Anterior cingulate cortex (tissue), 58 donors: ENCODE measurements around the gene GRK4.

ENCODE experiments used
- DNase-seq, 58 donors: peaks; one replicate each; lab custom pipeline; 2025; lab: John Stamatoyannopoulos, UW

GRK4 gene

DNA sequence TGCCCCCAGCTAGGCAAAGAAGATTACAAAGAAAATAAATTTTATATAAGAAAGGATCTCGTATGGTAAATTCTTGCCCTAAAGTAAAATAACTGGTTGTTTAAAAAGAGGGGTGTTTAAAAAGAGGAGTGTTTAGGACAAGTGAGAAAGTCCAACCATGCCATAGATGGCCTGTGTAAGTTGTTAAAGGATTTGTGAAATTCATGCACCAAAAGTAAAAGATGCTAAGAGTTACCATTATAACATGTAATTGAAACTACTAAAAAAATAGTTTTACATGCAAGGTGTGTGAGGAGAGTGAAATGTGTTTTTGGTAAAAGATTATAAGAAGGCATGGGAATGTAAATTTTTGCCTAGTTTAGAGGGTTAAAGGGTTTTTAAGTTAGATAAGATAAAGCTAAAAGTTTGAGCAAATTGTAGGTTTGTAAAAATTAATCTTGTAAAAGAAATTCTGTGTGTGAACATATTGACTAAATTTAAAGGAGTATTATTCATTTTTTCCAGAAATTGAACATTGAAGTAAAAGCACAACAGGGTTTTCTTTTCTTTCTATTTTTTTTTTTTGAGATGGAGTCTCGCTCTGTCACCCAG is 90.9 kb downstream of the GRK4 start:
- no peak for DNase-seq

DNA sequence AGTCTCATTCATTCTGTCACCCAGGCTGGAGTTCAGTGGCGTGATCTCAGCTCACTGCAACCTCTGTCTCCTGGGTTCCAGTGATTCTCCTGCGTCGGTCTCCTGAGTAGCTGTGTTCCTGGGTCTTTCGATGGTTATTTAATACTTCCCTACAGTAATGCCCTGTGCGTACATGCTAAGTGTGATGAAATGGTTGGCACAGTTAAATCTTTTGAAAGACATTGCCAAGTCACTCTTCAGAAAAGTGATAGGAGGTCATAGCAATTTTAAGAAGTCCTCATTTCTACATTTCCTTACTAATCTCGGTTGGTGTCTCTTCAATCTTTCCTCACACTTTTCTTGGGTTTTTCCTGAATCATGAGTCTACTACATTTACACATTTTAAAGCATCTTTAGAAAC is 96.6 kb downstream of the GRK4 start:
- no peak for DNase-seq

DNA sequence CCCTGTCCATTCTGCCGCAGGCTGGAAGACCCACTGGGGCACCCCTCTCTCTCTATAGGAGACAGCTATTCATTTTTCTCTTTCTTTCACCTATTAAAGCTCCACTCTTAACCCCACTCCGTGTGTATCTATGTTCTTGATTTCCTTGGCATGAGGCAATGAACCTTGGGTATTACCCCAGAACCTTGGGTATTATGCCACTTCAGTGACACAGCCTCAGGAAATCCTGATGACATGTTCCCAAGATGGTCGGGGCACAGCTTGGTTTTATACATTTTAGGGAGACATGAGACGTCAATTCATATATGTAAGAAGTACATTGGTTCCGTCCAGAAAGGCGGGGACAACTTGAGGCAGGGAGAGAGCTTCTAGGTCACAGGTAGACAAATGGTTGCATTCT is 97.6 kb downstream of the GRK4 start:
- DNase-seq = no peak

DNA sequence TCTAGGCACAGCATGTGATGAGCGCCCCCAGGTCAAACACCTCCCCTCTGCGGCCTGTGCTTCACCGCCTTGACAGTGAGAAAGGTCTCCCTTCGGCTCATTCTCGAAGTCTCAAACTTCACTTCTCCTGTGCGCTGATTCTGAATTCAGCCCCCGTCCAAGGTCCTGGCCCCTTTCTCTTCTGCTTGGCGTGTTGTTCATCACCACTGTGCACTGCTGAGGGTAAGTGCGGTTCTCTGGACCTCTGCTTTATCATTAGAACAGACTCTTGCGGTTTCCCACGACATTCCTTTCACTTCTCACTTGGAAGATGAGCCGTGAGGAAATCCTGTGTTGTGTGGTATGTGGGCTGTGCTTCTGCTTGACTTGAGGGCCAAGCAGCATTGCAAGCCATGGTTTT is 99.1 kb downstream of the GRK4 start:
- no peak for DNase-seq

DNA sequence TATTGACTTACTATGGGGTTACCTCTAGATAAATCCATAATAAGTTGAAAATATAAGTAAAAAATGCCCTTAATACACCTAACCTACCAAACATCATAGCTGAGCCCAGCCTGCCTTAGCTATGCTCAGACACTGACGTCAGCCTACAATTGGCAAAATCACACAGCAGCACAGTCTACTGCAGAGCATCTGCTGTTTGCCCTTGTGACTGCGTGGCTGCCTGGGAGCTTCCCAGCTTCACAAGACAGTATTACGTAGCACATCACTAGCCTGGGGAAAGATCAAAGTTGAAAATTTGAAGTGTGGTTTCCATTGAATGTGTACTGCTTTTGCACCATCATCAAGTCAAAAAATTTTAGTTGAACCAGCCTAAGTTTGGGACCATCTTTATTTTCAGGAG is 102.2 kb downstream of the GRK4 start:
- DNase-seq = no peak

DNA sequence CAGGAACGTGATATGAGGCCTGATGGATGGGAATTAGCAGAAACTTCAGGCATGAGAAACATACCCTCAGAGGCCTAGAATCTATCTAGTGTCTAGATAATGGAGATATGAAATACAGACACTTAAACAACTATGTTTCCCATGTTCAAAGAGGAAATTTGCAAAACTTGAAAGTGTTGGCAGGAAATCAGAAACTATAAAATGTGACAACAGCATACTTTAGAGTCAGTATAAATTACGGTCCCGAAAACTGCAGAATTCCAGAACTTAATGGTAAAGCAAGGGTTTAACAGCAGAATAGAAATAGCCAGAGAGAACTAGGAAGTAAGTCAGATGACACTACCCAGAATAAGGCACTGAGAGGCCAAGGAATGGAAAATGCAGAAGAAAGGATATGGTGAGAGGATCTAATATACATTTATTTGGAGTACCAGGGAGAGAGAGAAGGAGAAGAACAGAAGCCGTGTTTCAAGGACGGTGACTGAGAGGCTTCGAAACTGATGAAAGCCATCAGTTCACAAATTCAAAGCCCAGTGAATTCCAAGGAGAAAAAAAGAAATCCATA is 103.5 kb downstream of the GRK4 start:
- DNase-seq = no peak

DNA sequence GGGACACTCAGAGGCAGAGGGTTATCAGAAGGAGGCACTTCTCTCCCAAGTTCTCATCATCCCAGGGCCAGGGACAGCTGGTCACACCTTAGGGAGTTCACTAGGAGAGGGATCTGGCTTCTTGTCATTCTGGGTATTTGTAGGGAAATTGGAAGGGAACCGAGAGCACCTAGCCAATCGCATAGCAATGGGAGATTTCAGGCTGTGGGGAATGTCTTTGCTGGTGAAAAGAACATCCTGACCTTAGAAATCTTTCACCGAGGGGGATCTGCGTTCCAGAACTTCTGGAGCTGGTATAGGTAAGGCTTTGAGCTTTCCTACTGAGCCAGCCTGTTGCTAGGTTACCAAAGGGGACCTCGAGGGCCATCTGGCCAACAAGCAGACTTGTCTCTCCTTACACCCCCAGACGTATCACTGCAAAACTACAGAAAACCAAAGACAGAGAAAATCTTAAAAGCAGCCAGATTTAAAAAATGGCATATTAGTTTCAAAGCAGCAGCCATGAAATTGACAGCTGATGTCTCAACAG is 104.2 kb downstream of the GRK4 start:
- DNase-seq = peak in 7 of 58 donors; percentile 5 to 54 (median 13)

DNA sequence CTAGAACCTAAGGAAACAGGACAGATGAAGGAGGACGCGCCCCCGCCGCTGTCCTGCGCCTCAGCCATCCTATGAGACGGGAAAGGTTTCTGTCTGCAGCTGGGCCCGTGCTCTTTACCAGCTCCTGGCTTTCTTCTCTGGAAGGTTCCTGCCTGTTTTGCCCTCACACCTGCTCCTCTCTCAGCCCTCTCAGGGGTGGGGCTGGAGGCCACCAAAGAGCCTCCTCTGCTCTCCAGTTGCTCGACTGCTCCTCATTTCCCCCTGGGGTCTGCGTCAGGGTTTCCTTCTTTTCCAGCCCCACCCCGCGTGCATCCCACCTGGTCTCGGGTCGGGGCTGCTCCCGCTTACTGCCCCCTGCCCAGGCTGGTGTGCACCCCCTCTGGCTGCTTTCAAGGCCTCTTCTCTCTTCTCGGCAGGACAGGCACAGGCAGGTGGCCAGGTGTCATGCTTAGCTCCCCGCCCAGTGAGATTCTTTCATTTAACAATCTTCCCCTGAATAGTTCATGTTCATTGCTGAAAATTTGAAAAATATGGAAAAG is 106.4 kb downstream of the GRK4 start:
- no peak for DNase-seq

DNA sequence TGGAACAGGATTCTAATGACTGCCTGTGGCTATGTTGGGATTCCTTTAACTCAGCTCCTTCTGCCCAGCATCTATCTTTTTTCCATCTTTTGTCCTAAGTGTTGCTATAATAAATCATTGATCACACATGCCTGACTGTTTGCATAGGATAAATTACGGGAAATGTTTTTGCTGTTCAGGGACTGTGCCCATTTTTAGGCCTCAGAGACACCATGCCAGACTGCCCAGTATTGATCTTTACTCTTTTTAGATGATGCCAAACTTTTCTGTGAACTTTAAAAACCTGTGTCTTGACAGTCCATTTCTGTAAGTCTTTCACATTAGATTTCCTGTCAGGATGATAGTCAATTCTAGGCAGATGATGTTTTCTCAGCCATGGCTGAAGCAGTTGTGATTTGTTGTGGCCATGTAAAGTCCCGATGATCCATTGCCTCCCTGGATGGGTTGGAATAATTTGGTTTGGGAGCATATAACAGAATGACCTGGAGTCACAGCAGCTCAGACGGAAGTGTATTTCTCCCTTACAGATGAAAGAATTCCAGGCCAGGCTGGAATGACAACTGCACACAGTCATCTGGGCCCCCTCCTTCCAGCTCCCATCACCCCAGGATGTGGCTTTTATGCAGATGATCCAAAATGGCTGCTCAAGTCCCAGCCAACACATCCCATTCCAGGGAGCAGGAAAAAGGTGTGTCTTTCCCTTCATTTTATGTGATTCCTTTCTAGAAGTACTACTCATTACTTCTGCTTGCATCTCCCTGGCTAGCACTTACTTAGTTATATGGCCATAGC is 107.5 kb downstream of the GRK4 start:
- DNase-seq = no peak

DNA sequence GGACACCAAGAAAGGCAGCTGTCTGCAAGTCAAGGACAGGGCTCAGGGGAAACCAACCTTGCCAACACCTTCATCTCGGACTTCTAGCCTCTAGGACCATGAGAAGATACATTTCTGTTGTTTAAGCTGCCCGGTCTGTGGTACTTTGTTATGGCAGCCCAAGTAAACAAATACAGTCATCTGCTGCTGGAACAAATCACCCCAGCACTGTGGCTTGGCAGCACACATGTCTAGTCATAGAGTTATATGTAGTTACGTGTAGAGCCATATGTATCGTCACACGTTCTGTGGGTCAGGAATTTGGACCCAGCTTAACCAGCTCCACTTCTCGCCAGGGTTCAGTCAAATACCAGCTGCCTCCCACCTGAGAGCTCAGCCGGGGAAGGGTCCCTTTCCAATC is 108.4 kb downstream of the GRK4 start:
- no peak for DNase-seq

DNA sequence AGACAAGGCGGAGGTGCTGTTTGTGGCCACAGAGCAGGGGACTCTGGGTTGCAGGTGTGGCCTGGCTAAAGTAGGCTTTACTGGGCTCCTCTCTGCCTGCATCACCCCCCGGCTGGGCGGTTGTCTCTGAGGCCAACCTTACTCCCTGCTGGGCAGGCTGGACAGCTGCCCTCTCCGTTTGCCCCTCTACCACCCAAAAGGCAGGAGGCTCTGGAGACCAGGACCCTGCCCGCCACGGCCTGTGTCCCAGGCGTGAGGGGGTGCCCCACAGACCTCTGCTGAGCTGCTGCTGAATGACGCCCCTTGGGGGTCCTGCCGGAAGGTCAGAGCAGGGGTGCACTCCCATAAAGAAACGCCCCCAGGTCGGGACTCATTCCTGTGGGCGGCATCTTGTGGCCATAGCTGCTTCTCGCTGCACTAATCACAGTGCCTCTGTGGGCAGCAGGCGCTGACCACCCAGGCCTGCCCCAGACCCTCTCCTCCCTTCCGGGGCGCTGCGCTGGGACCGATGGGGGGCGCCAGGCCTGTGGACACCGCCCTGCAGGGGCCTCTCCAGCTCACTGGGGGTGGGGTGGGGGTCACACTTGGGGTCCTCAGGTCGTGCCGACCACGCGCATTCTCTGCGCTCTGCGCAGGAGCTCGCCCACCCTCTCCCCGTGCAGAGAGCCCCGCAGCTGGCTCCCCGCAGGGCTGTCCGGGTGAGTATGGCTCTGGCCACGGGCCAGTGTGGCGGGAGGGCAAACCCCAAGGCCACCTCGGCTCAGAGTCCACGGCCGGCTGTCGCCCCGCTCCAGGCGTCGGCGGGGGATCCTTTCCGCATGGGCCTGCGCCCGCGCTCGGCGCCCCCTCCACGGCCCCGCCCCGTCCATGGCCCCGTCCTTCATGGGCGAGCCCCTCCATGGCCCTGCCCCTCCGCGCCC is 110.0 kb downstream of the GRK4 start:
- peak in 2 of 58 donors; percentile 28 to 44 for DNase-seq

DNA sequence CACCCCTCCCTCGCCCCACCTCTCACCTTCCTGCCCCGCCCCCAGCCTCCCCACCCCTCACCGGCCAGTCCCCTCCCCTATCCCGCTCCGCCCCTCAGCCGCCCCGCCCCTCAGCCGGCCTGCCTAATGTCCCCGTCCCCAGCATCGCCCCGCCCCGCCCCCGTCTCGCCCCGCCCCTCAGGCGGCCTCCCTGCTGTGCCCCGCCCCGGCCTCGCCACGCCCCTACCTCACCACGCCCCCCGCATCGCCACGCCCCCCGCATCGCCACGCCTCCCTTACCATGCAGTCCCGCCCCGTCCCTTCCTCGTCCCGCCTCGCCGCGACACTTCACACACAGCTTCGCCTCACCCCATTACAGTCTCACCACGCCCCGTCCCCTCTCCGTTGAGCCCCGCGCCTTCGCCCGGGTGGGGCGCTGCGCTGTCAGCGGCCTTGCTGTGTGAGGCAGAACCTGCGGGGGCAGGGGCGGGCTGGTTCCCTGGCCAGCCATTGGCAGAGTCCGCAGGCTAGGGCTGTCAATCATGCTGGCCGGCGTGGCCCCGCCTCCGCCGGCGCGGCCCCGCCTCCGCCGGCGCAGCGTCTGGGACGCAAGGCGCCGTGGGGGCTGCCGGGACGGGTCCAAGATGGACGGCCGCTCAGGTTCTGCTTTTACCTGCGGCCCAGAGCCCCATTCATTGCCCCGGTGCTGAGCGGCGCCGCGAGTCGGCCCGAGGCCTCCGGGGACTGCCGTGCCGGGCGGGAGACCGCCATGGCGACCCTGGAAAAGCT is 110.9 kb downstream of the GRK4 start, which contains the start of the genes HTT and HTT-AS:
Gene HTT, plus strand, starts transcription at position 604 of the 768 bp plus-strand sequence. Its CDS starts 145 bp downstream, at position 749.
Gene HTT-AS, minus strand, starts transcription at position 461 of the 768 bp plus-strand sequence.
- peak; percentile 79 to 100 (median 98) for DNase-seq

DNA sequence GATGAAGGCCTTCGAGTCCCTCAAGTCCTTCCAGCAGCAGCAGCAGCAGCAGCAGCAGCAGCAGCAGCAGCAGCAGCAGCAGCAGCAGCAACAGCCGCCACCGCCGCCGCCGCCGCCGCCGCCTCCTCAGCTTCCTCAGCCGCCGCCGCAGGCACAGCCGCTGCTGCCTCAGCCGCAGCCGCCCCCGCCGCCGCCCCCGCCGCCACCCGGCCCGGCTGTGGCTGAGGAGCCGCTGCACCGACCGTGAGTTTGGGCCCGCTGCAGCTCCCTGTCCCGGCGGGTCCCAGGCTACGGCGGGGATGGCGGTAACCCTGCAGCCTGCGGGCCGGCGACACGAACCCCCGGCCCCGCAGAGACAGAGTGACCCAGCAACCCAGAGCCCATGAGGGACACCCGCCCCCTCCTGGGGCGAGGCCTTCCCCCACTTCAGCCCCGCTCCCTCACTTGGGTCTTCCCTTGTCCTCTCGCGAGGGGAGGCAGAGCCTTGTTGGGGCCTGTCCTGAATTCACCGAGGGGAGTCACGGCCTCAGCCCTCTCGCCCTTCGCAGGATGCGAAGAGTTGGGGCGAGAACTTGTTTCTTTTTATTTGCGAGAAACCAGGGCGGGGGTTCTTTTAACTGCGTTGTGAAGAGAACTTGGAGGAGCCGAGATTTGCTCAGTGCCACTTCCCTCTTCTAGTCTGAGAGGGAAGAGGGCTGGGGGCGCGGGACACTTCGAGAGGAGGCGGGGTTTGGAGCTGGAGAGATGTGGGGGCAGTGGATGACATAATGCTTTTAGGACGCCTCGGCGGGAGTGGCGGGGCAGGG is 111.7 kb downstream of the GRK4 start:
- peak in 33 of 58 donors; percentile 9 to 58 (median 35) for DNase-seq

DNA sequence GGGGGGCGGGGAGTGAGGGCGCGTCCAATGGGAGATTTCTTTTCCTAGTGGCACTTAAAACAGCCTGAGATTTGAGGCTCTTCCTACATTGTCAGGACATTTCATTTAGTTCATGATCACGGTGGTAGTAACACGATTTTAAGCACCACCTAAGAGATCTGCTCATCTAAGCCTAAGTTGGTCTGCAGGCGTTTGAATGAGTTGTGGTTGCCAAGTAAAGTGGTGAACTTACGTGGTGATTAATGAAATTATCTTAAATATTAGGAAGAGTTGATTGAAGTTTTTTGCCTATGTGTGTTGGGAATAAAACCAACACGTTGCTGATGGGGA is 112.2 kb downstream of the GRK4 start:
- DNase-seq = no peak

DNA sequence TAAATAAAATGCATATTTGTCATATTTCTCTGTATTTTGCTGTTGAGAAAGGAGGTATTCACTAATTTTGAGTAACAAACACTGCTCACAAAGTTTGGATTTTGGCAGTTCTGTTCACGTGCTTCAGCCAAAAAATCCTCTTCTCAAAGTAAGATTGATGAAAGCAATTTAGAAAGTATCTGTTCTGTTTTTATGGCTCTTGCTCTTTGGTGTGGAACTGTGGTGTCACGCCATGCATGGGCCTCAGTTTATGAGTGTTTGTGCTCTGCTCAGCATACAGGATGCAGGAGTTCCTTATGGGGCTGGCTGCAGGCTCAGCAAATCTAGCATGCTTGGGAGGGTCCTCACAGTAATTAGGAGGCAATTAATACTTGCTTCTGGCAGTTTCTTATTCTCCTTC is 114.4 kb downstream of the GRK4 start:
- DNase-seq = no peak

DNA sequence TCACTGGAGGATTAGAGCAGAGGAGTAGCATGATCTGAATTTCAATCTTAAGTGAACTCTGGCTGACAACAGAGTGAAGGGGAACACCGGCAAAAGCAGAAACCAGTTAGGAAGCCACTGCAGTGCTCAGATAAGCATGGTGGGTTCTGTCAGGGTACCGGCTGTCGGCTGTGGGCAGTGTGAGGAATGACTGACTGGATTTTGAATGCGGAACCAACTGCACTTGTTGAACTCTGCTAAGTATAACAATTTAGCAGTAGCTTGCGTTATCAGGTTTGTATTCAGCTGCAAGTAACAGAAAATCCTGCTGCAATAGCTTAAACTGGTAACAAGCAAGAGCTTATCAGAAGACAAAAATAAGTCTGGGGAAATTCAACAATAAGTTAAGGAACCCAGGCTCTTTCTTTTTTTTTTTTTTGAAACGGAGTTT is 116.3 kb downstream of the GRK4 start:
- DNase-seq = no peak

DNA sequence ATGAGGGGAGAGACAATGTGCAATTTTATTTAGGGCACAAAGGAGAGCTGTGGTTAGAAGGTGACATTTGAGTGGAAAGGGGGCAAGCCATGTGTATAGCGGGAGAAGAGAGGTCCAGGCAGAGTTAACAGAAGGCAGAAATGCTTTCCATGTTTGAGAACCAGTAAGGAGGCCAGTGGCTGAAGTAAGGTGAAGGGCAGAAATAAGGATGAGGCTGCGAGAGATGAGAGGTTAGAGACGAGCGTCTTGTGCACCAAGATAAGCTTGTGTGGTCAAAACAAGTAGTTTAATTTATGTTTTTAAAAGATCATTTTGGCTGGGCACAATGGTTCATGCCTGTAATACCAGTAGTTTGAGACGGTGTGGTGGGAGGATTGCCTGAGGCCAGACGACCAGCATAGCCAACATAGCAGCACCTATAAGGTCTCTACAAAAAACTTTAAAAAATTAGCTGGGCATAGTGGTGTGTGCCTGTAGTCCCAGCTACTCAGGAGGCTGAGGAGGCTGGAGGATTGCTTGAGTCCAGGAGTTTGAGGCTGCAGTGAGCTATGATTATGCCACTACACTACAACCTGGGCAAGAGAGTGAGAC is 119.6 kb downstream of the GRK4 start:
- no peak for DNase-seq

DNA sequence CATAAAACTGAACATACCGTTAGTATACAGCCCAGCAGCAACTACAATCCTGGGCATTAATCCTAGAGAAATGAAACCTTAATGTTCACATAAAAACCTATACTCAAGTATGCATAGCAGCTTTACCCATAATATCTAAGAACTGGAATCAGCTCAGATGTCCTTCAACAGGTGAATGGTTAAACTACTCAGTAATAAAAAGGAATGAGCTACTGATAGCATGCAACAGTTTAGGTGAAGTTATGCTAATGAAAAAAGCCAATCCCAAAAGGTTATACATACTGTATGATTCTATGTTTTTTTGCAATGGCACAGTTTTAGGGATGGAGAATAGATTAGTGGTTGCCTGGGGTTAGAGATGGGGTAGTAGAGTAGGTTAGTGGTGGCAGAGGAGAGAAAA is 120.4 kb downstream of the GRK4 start:
- no peak for DNase-seq
